MM.1S (cell line): Measurements from ENCODE around the gene PUS10.

Experiments
- CTCF ChIP-seq: fragments of 300-600 bp; sonication (generic); IDR thresholded peaks from 2 replicates; pipeline ENCODE4 v1.5.1; 2016; ENCODE audit warnings: antibody characterized with exemption, low read length, mixed read lengths
- EZH2 ChIP-seq: fragments of 300-600 bp; sonication (generic); optimal IDR thresholded peaks from 2 replicates; pipeline ENCODE3; 2017; ENCODE audit warnings: low read depth, mild to moderate bottlenecking, antibody characterized with exemption, low read length, mixed read lengths

DNA sequence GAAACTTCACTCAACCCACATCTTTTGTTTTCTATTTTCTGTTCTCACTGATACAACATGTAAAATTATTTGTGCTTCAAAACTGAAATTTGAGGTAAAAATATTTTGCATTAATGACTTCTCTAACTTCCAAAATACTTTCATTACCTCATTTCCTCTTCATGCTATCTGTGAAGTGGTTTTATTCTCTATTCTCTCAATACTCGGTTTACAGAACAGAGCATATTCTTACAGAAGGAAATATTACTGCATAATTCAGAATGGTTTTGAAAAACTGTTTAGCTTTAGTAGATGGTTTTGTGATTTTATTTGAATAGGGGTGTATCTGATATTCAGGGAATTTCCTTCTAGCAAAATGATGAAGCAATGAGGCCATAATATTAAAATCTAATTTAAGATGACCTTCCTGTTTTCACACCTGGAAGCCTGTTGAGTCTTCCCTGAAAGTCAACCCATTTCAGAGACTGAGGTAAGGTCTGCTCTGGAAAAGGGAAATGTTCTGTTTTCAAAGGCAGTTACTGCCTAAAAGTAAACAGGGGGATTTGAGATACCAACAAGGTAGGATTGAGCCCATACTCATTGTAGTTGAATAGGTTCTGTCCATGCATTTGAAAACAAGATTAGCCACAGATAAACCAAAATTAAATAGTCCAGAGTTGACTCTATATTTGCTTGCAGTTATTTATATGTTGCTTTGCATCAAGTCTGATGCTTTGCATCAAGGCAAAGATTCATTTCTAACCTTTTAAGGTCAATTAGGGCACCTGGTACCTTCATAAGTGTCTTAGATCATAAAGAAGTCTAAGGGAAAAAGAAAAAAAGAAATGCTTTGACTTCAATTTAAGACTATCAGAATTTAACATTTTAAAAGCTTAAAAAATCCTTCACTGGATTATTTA lies 51.3 kb downstream of the PUS10 start:
- no peak for TF ChIP-seq CTCF
- no peak for TF ChIP-seq EZH2
